HT-29 (cell line): ENCODE measurements around the gene TOPORS. TPM values are rescaled to one million over a fixed set of nuclear protein-coding genes. Genes with fewer than 3 reads are reported as not detected.

Source experiments
- DNase-seq: peaks from one replicate; pipeline ENCODE4 v3.0.0-alpha.2; 2015; ENCODE audit warnings: low spot score
- total RNA-seq: library from RNA; depleted of rRNA; stranded (reverse); fragments of >200 nt; shearing (Covaris generic); gene quantifications from 2 replicates; pipeline ENCODE4 v1.2.3, GENCODE V29; 2014; rRNA removed

Gene TOPORS
- total RNA-seq, 1 experiment from 2014 or later: 11.3 TPM

DNA sequence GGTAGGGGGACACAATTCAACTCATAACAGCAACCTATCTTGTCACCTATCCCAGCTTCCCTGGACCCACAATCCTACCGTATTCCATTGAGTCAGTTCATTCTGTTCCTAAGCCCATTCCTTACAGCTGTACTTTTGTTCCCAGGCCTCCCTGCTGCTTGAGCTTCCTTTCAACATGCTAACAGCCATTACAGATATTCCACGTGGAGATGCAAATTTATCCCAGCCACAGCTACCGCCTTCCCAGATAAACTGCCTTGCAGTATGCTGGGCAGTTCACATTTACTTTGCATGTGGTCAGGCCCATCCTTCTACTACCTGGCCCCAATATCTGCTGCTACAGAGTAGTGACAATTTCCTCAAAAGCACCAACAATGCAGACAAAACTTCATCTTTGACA, 49.4 kb downstream of the TOPORS start:
- DNase-seq: no peak

DNA sequence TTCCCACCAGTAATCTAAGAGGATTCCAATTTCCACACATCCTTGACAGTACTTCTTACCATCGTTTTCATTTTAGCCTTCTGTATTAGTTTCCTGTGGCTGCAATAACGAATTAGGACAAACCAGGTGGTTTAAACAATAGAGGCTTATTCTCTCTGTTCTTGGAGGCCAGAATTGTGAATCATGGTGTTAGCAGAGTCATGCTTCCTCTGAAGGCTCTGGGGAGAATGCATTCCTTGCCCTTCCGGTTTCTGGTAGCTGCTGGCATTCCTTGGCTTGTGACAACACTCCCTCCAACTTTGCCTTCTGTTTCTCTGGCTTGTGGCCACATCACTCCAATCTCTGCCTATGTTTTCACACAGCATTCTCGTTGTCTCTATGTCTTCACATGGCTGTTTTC, 49.9 kb downstream of the TOPORS start:
- DNase-seq: no peak

DNA sequence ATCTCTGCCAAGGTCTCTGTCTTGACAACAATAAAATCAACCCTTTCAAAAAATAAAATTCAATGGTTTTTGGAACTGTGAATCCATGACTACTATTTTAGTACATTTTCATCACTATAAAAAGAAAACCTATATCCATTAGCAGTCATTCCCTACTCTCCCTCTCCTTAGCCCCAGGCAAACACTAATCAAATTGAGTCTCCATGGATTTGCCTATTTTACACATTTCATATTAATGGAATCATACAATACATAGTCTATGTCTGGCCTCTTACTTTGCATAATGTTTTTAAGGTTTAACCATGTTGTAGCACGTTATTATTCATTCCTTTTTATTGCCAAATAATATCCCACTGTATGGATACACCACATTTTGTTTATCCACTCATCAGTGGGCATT, 50.5 kb downstream of the TOPORS start:
- no peak for DNase-seq

DNA sequence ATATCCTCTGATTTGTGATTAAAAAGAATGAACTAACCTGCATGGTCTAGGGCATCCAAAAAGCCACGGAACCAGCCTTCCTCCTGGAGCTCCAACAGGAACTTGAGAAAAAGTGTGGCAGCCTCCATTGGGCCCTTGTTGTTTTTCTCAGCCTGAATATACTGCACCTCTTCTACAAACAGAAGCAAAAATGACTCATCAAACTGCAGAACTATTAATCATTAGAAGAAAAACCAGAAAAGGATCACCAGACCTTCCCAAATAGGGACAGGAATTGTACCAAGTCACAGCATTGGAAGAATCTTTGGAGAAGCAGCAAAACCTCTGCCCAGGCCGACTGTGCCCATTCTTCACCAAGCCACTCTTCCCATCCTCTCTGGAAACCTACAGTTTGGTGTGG, 51.6 kb downstream of the TOPORS start:
- peak; percentile 3 for DNase-seq

DNA sequence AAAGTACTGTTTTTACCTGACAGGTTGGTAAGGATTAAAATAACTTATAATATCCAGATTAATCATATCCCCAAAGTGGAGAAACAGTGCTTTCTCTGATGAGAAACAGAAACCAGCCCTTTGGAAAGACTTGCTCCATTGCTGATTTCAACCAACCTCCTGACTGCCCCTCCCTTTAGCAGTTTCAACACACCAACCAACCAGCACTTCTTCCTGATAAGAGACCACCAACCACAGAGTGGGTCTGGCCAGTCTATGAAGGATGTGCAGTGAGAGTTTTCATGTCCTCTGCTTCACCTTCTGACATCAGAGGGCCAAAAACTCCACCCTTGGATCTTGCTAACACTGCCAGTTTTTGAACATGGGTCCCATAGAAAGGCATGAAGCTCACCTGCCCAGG, 54.5 kb downstream of the TOPORS start:
- no peak for DNase-seq

DNA sequence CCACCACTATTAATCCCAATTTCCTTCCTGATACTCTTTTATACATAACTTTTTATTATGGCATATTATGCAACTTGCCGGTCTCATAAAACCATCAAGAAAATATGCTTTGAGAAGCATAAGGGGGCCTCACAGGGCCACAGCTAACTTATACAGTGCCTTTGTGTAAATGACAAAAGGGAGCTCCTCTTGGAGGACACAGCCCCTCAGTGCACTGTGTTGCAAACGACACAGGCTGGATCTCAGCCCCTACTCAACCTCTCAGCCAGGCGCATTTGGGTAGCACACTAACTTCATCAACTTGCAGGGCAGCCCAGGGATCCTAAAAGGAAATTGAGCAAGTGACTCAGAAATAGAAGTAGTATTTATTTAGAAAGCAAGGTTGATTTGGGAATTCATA, 61.8 kb downstream of the TOPORS start:
- no peak for DNase-seq

Other genes with a start within 250 kb of the TOPORS start
- gene ACO1, start 167.9 kb downstream of the TOPORS start, total RNA-seq: 27.1 and 30.5 TPM in 2 replicates
- 3.2 and 3.8 TPM in 2 replicates for gene RIGI, start 26.4 kb downstream of the TOPORS start, total RNA-seq
- gene SMIM27, start 259 bp downstream of the TOPORS start, total RNA-seq: 1.9 and 3.3 TPM in 2 replicates
- 37.8 and 48.1 TPM in 2 replicates for gene NDUFB6, start 20.6 kb upstream of the TOPORS start, total RNA-seq
- under 0.01 TPM in 1 of 2 replicates, not detected in the other for gene TAF1L, start 83.1 kb upstream of the TOPORS start, total RNA-seq
- gene TMEM215, start 231.0 kb upstream of the TOPORS start, total RNA-seq: not detected in 2 replicates